SH-SY5Y (cell line): ENCODE data around the gene ANKRD63.

Experiments
- GATA2 ChIP-seq: IDR thresholded peaks from 2 replicates; pipeline ENCODE4 v1.6.1; 2011; ENCODE audit warnings: mild to moderate bottlenecking, low read depth, low read length
- GATA3 ChIP-seq: IDR thresholded peaks from 2 replicates; pipeline ENCODE4 v1.6.1; 2011; ENCODE audit warnings: low read depth, mild to moderate bottlenecking, low read length, moderate library complexity

DNA sequence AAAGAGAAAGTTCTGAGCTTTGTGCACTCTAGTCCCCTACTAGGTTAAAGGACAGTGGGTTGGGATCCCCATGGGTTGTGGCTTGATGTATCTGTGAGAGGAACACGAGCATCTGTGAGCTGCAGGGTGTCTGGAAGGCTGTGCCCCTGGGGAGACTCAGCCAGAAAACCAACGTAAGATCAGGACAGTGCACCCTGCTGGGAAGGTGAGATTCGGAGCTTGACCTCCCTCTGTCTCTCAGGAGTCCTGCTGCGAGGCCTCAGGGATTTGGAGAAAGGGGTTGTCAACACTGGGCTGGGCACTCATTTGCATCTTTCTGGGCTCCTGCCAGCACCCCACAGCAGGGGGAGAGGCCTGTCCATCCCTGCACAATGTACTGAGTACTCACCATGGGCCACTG, 15.2 kb downstream of the ANKRD63 start:
- no peak for TF ChIP-seq GATA3
- TF ChIP-seq GATA2, result no peak
